ENCODE measurements around the gene IQCH. TPM values are rescaled to one million over a fixed set of nuclear protein-coding genes. Genes with fewer than 3 reads are reported as not detected.
A peak's percentile ranks its signal among the peaks of the same experiment; 100 is the strongest.
"Not testable (repeated sequence)": the region's sequence is repeated elsewhere in the genome, so short reads cannot be mapped to it uniquely, and the experiment has no call there.

The IQCH gene
- total RNA-seq, 1 donor from 2014 or later, result 6.9 TPM

- not testable (repeated sequence) for DNase-seq (ENCODE audit: low read depth)
Measured at GRCh38 chr15:67436351-67437250, 182.0 kb downstream of the IQCH start.

- no peak for DNase-seq (ENCODE audit: low read depth)
Measured at GRCh38 chr15:67444100-67444499, 189.5 kb downstream of the IQCH start.

- no peak for DNase-seq (ENCODE audit: low read depth)
Measured at GRCh38 chr15:67446449-67446848, 191.9 kb downstream of the IQCH start.

GRCh38 chr15:67448372-67448771, 193.8 kb downstream of the IQCH start:
- not testable (repeated sequence) for DNase-seq (ENCODE audit: low read depth)

GRCh38 chr15:67453703-67454102, 199.1 kb downstream of the IQCH start:
- DNase-seq (ENCODE audit: low read depth), result not testable (repeated sequence)

- peak; percentile 86 for DNase-seq (ENCODE audit: low read depth)
Measured at GRCh38 chr15:67456677-67457529, 202.3 kb downstream of the IQCH start.

- DNase-seq (ENCODE audit: low read depth), result no peak
Measured at GRCh38 chr15:67458331-67459029, 203.9 kb downstream of the IQCH start.

GRCh38 chr15:67460521-67460920, 205.9 kb downstream of the IQCH start:
- no peak for DNase-seq (ENCODE audit: low read depth)

- DNase-seq (ENCODE audit: low read depth), result no peak
Measured at GRCh38 chr15:67461735-67462134, 207.1 kb downstream of the IQCH start.

- DNase-seq (ENCODE audit: low read depth), result no peak
Measured at GRCh38 chr15:67462875-67463274, 208.3 kb downstream of the IQCH start.

GRCh38 chr15:67463488-67463887, 208.9 kb downstream of the IQCH start:
- DNase-seq (ENCODE audit: low read depth), result no peak

- DNase-seq (ENCODE audit: low read depth), result no peak
Measured at GRCh38 chr15:67465196-67465952, 210.8 kb downstream of the IQCH start.

- no peak for DNase-seq (ENCODE audit: low read depth)
Measured at GRCh38 chr15:67468416-67468815, 213.8 kb downstream of the IQCH start.

GRCh38 chr15:67469680-67470079, 215.1 kb downstream of the IQCH start:
- DNase-seq (ENCODE audit: low read depth), result no peak

GRCh38 chr15:67472957-67473356, 218.4 kb downstream of the IQCH start:
- DNase-seq (ENCODE audit: low read depth), result no peak

GRCh38 chr15:67474405-67475110, 220.0 kb downstream of the IQCH start:
- DNase-seq (ENCODE audit: low read depth), result no peak

GRCh38 chr15:67479781-67480505, 225.4 kb downstream of the IQCH start:
- no peak for DNase-seq (ENCODE audit: low read depth)

GRCh38 chr15:67480741-67481140, 226.2 kb downstream of the IQCH start:
- DNase-seq (ENCODE audit: low read depth), result no peak

- DNase-seq (ENCODE audit: low read depth), result no peak
Measured at GRCh38 chr15:67481680-67482079, 227.1 kb downstream of the IQCH start.
